Adrenal gland (tissue), 12 donors: ENCODE measurements around the gene GTF2A2. TPM values are rescaled to one million over a fixed set of nuclear protein-coding genes. Genes with fewer than 3 reads are reported as not detected.

Source experiments
- DNase-seq, 7 donors: peaks; one replicate each; pipeline ENCODE4 v3.0.0-alpha.2; 2019 to 2020
- H3K27ac ChIP-seq, 5 donors: fragments of 200-600 bp; sonication (generic) in 4 of 5; 1 replicate in 3 of 5; 2 replicates in 2 of 5; pipeline versions ENCODE4 v1.5.1 to v1.8.0; 2016 to 2020; ENCODE audit warnings: mild to moderate bottlenecking in 1 of 5
- H3K27me3 ChIP-seq: fragments of 200-600 bp; 2 replicates; pipeline ENCODE4 v1.8.0; 2021
- H3K36me3 ChIP-seq, 2 donors: fragments of 200-600 bp; replicated peaks in 1 of 2; 1 replicate in 1 of 2; 2 replicates in 1 of 2; pipeline versions ENCODE4 v1.5.1 to v1.8.0; 2018 to 2022
- H3K4me1 ChIP-seq, 2 donors: fragments of 200-600 bp; replicated peaks in 1 of 2; 1 replicate in 1 of 2; 2 replicates in 1 of 2; pipeline versions ENCODE4 v1.5.1 to v1.8.0; 2018 to 2021
- H3K4me3 ChIP-seq, 4 donors: fragments of 200-600 bp; sonication (generic) in 3 of 4; one replicate each; pipeline ENCODE4 v1.5.1; 2016 to 2018
- H3K9me3 ChIP-seq, 3 donors: fragments of 200-600 bp; sonication (generic) in 1 of 3; replicated peaks in 1 of 3; 1 replicate in 2 of 3; 2 replicates in 1 of 3; pipeline versions ENCODE4 v1.5.1 to v1.8.0; 2016 to 2021
- CTCF ChIP-seq, 6 experiments: fragments of 450-650 bp in 4 of 6; fragments of 200-600 bp in 2 of 6; sonication (generic) in 1 of 6; IDR thresholded peaks; 1 replicate in 5 of 6; 2 replicates in 1 of 6; pipeline versions ENCODE4 v1.5.1 to v1.8.0; 2016 to 2021; ENCODE audit warnings: antibody characterized with exemption in 6 of 6, mild to moderate bottlenecking in 2 of 6, moderate library complexity in 1 of 6
- POLR2A ChIP-seq, 2 donors: fragments of 450-650 bp; IDR thresholded peaks; one replicate each; pipeline ENCODE4 v1.6.1; 2017; ENCODE audit warnings: antibody characterized with exemption in 2 of 2, mild to moderate bottlenecking in 2 of 2, moderate library complexity in 1 of 2
- WGBS, 4 donors: extraction: QIAGEN DNeasy Blood & Tissue Kit in 2 of 4; methylation state at CpG; one replicate each; pipeline versions ENCODE4 v1.1.5 to v1.1.7; 2013 to 2017; 5-methylcytosine and 5-hydroxymethylcytosine counted together
- intact Hi-C, 2 donors: fragments of 100-400 bp; cut with DNase I; formaldehyde crosslinking; loops; one replicate each; pipeline versions ENCODE4 v1.14.1 to v1.15.0; 2022 to 2023
- polyA plus RNA-seq, 3 donors: library from polyadenylated mRNA; stranded (reverse); fragments of 200-250 nt in 2 of 3; fragments of 350-450 nt in 1 of 3; fragmentation: Illumina TruSeq in 1 of 3; extraction: RNeasy Lipid Tissue Mini Kit (QIAGEN cat#74804) in 1 of 3; gene quantifications; one replicate each; pipeline ENCODE4 v1.2.3, GENCODE V29; 2013 to 2014
- total RNA-seq, 9 donors: library from RNA; depleted of rRNA in 4 of 9; stranded (reverse); fragments of >200 nt in 4 of 9; fragments of 120-200 nt in 1 of 9; fragmentation: NEBNext Ultra II Directional in 1 of 9; extraction: Animal tissue kit (Norgen Biotek cat#: 25700) in 1 of 9; gene quantifications; one replicate each; pipeline versions ENCODE4 v1.1.0 to v1.2.4, GENCODE V29; 2013 to 2023
- donor health status: healthy with polysubstance abuse.
- donor health status: Bipolar disorder and iron deficiency.
- donor health status: DM: yes; HTN: yes; CAD: no.
- donor health status: DM: no; HTN: no; CAD: no.
- donor health status: DM: no; HTN: no; CAD: no.
- donor health status: DM: yes; HTN: yes; CAD: no.

The GTF2A2 gene
- total and polyA plus RNA-seq, 12 donors = 34.8 to 737 (median 105) TPM

- H3K27me3 ChIP-seq = no peaks in the 10 kb centered on the region
- 73 to 83% (median 81%) methylated on average over 7 of the region's 7 CpGs for WGBS, 4 donors
- TF ChIP-seq POLR2A (IDR thresholded peaks at IDR 0.05) (no peak), CTCF (IDR thresholded peaks at IDR 0.05) (no peak)
- H3K9me3 ChIP-seq = no peaks in the 10 kb centered on the region
- peaks cover 0 to 5% of the 10 kb centered on the region in 2 donors for H3K4me1 ChIP-seq
- H3K27ac ChIP-seq = no peak overlapping the region
- no peak overlapping the region for H3K4me3 ChIP-seq
- no peak for DNase-seq
- intact Hi-C loops = no loop called here
- no peaks in the 10 kb centered on the region for H3K36me3 ChIP-seq
Measured at GRCh38 chr15:59590027-59590426, 67.3 kb downstream of the GTF2A2 start.

Other genes starting within 250 kb of the GTF2A2 start
- under 1 TPM in 5 of 9 donors, not detected in 4; 0.08 to 0.96 (median 0.29) TPM for gene FAM81A, start 219.3 kb downstream of the GTF2A2 start, total RNA-seq
- under 1 TPM; 0.16 to 0.31 (median 0.27) TPM for gene FAM81A, start 219.3 kb downstream of the GTF2A2 start, polyA plus RNA-seq
- gene GCNT3, start 45.7 kb downstream of the GTF2A2 start, total RNA-seq = 10 to 100 TPM in 1 of 9 donors, 1 to 10 TPM in 2, under 1 TPM in 5, not detected in 1; 0.09 to 14.1 (median 0.83) TPM
- 1 to 10 TPM in 1 of 3 donors, under 1 TPM in 2; 0.03 to 5.4 (median 0.08) TPM for gene GCNT3, start 45.7 kb downstream of the GTF2A2 start, polyA plus RNA-seq
- gene BNIP2, start 31.8 kb upstream of the GTF2A2 start, total RNA-seq = 100 to 1,000 TPM in 2 of 9 donors, 10 to 100 TPM in 7; 49.0 to 183 (median 71.5) TPM
- 10 to 100 TPM; 24.5 to 51.3 (median 32.1) TPM for gene BNIP2, start 31.8 kb upstream of the GTF2A2 start, polyA plus RNA-seq